AG04450 (cell line): ENCODE data around the gene OAS3. TPM values are rescaled to one million over a fixed set of nuclear protein-coding genes. Genes with fewer than 3 reads are reported as not detected.

Source experiments
- CTCF ChIA-PET: fragments of 300-600, 350-600 bp; formaldehyde crosslinking; extraction: SDS; loops from one replicate; lab custom pipeline; 2022; ENCODE audit warnings: antibody characterized with exemption, inconsistent platforms; lab: Charles Lee
- POLR2A ChIA-PET: fragments of 350-600 bp; formaldehyde crosslinking; extraction: SDS; loops from one replicate; lab custom pipeline; 2021; ENCODE audit warnings: antibody characterized with exemption, inconsistent platforms; lab: Yijun Ruan, JAX
- DNase-seq: peaks from one replicate; pipeline ENCODE4 v3.0.0-alpha.2; 2011; ENCODE audit warnings: low read depth, low spot score
- H3K27ac ChIP-seq: one replicate; pipeline ENCODE4 v1.5.1; 2012; ENCODE audit warnings: low read depth, low read length, control low read depth
- H3K27me3 ChIP-seq: one replicate; pipeline ENCODE4 v1.6.0; 2012; ENCODE audit warnings: low read length; ENCODE audit not compliant: control insufficient read depth, insufficient read depth
- H3K4me3 ChIP-seq: 2 replicates; pipeline ENCODE4 v1.5.1; 2011; ENCODE audit warnings: mild to moderate bottlenecking, low read depth, low read length, control low read depth
- H3K9me3 ChIP-seq: 2 replicates; pipeline ENCODE4 v1.5.1; 2012; ENCODE audit warnings: low read length; ENCODE audit not compliant: control insufficient read depth, insufficient read depth
- polyA plus RNA-seq: library from polyadenylated mRNA; depleted of rRNA; stranded (reverse); fragments of >200 nt; gene quantifications from 2 replicates; pipeline ENCODE4 v1.2.3, GENCODE V29; 2011; rRNA removed
- TF ChIP-seq, protein P1 (sequence below): IDR thresholded peaks from 2 replicates; pipeline ENCODE4 v1.5.1; 2011; ENCODE audit warnings: low read depth, low read length, control low read depth, inconsistent platforms

The OAS3 gene
- polyA plus RNA-seq, 1 experiment = 8.5 TPM

DNA sequence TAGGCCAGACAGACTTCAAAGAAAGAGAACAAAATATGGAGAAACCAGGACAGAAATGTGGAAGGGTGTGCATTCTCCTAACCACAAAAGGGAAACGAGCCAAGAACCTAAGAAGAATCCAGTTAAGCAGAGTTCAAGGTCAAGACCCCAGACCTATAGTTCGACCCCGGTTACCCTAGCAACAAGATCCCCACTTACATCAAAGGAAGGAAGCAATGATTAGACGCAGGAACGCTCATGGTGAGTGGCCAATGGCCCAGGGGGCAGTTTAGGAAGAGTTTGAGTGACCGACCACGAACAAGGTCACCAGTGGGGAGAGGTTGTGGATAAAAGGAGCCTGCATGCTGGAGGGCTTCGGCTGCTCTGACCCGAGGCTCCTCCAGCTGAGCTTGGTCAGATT is 76.3 kb downstream of the OAS3 start:
- CTCF ChIA-PET = interaction anchor here (1.0 kb wide), 1 partner anchor 34 kb away, joined by 4 read pairs; no protein-coding TSS in a partner anchor
- no peak overlapping the region for H3K27ac ChIP-seq
- H3K27me3 ChIP-seq = no peaks in the 10 kb centered on the region
- no peak for DNase-seq
- POLR2A ChIA-PET = no interaction called here
- no peak overlapping the region for H3K4me3 ChIP-seq
- TF ChIP-seq, protein P1, sequence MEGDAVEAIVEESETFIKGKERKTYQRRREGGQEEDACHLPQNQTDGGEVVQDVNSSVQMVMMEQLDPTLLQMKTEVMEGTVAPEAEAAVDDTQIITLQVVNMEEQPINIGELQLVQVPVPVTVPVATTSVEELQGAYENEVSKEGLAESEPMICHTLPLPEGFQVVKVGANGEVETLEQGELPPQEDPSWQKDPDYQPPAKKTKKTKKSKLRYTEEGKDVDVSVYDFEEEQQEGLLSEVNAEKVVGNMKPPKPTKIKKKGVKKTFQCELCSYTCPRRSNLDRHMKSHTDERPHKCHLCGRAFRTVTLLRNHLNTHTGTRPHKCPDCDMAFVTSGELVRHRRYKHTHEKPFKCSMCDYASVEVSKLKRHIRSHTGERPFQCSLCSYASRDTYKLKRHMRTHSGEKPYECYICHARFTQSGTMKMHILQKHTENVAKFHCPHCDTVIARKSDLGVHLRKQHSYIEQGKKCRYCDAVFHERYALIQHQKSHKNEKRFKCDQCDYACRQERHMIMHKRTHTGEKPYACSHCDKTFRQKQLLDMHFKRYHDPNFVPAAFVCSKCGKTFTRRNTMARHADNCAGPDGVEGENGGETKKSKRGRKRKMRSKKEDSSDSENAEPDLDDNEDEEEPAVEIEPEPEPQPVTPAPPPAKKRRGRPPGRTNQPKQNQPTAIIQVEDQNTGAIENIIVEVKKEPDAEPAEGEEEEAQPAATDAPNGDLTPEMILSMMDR = no peak
- H3K9me3 ChIP-seq = no peaks in the 10 kb centered on the region

DNA sequence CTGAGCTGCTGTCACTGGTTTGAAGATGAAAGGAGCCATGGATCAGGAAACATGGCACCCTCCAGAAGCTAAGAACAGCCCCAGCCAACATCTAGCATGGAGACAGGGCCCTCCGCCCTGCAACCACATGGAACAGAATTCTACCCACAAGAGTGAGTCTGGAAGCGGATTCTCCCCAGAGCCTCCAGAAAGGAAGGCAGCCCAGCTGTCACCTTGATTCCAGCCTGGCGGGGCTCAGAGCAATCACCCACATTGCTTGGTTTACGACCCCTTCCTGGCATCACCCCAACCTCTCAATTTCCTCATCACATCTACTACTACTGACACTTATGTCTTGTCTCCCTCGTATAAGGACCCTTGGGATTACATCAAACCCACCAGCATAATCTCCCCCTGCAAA is 78.5 kb downstream of the OAS3 start:
- ChIA-PET CTCF (no interaction called here), POLR2A (no interaction called here)
- Histone ChIP-seq H3K9me3 (no peaks in the 10 kb centered on the region), H3K27me3 (no peaks in the 10 kb centered on the region), H3K4me3 (no peak overlapping the region), H3K27ac (no peak overlapping the region)
- DNase-seq = no peak
- TF ChIP-seq, protein P1 = no peak

DNA sequence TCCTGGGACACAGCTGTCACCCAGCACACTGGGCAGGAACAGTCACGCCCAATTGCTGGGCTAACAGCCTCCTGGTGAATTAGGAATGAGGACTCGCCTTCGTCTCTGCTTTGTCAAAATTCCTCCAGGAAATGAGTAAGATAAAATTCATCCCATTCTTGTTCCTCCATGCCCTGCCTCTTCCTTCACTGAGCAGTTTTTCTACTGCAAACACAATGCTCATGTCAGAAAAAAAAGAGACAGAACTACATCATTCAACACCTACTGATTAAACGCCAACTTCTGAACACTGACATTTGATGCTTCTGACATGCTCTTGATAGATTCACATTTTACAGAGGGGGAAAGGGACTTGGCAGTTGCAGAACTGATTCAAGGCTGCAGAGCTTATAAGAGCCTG is 80.8 kb downstream of the OAS3 start:
- Histone ChIP-seq H3K9me3 (no peaks in the 10 kb centered on the region), H3K4me3 (no peak overlapping the region), H3K27ac (no peak overlapping the region), H3K27me3 (no peaks in the 10 kb centered on the region)
- ChIA-PET CTCF (no interaction called here), POLR2A (no interaction called here)
- TF ChIP-seq, protein P1 = no peak
- DNase-seq = no peak

DNA sequence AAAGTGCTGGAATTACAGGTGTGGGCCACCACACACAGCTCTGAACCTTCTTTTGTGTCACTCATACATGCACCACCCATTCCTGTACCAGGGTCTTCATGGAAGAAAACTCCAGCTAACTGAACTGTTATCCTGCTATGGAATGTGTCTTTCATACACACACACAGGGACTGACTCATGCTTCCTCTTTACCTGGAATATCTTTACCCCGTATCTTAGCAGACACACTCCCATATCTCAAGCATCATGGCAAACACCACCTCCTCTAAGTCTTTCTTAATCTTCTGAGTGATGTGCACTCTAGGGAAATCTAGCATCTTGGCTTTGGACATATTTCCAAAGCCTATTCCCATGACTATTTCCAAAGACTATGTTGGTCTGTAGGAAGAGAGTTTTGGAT is 83.2 kb downstream of the OAS3 start:
- Histone ChIP-seq H3K27ac (no peak overlapping the region), H3K27me3 (no peaks in the 10 kb centered on the region), H3K9me3 (no peaks in the 10 kb centered on the region), H3K4me3 (no peak overlapping the region)
- ChIA-PET POLR2A (no interaction called here), CTCF (interaction anchor here (0.9 to 1.6 kb wide), 3 partner anchors 9 to 29 kb away, joined by 3 to 12 read pairs (median 7); no protein-coding TSS in a partner anchor)
- DNase-seq = no peak
- TF ChIP-seq, protein P1 = no peak

Other genes with a start within 250 kb of the OAS3 start
- gene RPH3A, start 146.7 kb upstream of the OAS3 start, polyA plus RNA-seq = not detected in 2 replicates
- 0.19 and 0.50 TPM in 2 replicates for gene OAS1, start 31.5 kb upstream of the OAS3 start, polyA plus RNA-seq
- 0.12 and 0.21 TPM in 2 replicates for gene OAS2, start 40.0 kb downstream of the OAS3 start, polyA plus RNA-seq
- gene DTX1, start 118.3 kb downstream of the OAS3 start, polyA plus RNA-seq = 0.05 and 0.25 TPM in 2 replicates
- not detected in 2 replicates for gene RASAL1, start 197.3 kb downstream of the OAS3 start, polyA plus RNA-seq
- not detected in 2 replicates for gene CFAP73, start 211.2 kb downstream of the OAS3 start, polyA plus RNA-seq
- 26.9 and 32.1 TPM in 2 replicates for gene DDX54, start 247.0 kb downstream of the OAS3 start, polyA plus RNA-seq
- 9.0 and 11.3 TPM in 2 replicates for gene RITA1, start 247.2 kb downstream of the OAS3 start, polyA plus RNA-seq